Effector memory CD8-positive, alpha-beta T cell (primary cell): ENCODE data around the gene EPC1.
"Not testable (repeated sequence)": the region's sequence is repeated elsewhere in the genome, so short reads cannot be mapped to it uniquely, and the experiment has no call there.

ENCODE experiments used
- ATAC-seq: fragments of 150-1000 bp; cut with Tn5 transposase; replicated peaks from 2 replicates; pipeline ENCODE4 v1.10.0; 2021; ENCODE audit warnings: mild to moderate bottlenecking, moderate library complexity
- DNase-seq, 3 experiments: peaks; one replicate each; pipeline ENCODE4 v3.0.0; 2021
- H3K27ac Mint-ChIP-seq, 2 donors: one replicate each; pipeline ENCODE4 v1.8.0; 2022; ENCODE audit warnings: mild to moderate bottlenecking in 2 of 2, mixed read lengths in 2 of 2, moderate library complexity in 2 of 2
- H3K27me3 Mint-ChIP-seq, 2 donors: one replicate each; pipeline ENCODE4 v1.8.0; 2022; ENCODE audit warnings: mixed read lengths in 2 of 2
- H3K36me3 Mint-ChIP-seq: one replicate; pipeline ENCODE4 v1.8.0; 2022; ENCODE audit warnings: mild to moderate bottlenecking, moderate library complexity, mixed read lengths; ENCODE audit not compliant: insufficient read depth
- H3K4me1 Mint-ChIP-seq, 2 donors: one replicate each; pipeline ENCODE4 v1.8.0; 2022; ENCODE audit warnings: low read depth in 2 of 2, mixed read lengths in 2 of 2
- H3K4me3 Mint-ChIP-seq, 2 donors: one replicate each; pipeline ENCODE4 v1.8.0; 2022; ENCODE audit warnings: mild to moderate bottlenecking in 2 of 2, mixed read lengths in 2 of 2, moderate library complexity in 2 of 2
- H3K9me3 Mint-ChIP-seq, 2 donors: one replicate each; pipeline ENCODE4 v1.8.0; 2022; ENCODE audit warnings: mixed read lengths in 2 of 2

Gene EPC1

DNA sequence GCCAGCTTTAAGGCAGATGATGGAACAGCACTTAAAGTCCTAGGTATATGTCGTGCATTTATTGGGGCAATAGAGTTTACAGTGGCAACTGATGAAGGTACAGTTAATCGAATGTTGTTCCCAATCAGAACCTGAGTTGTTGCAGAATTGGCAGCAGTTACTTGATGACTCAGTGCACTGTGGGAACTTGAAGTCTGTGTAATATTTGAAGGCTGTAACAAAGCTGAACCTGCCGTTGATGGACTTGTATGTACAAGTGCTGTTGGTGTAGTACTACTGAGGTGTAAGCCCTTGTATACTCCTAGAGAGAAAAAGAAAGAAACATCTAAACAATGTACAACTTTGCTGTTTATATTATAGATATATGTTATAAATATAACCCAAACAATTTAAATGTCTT lies 75.3 kb downstream of the EPC1 start:
- Mint-ChIP-seq H3K36me3 (peaks cover 89% of the 10 kb centered on the region), H3K4me1 (peaks cover 0 to 2% of the 10 kb centered on the region in 2 donors), H3K27me3 (no peaks in the 10 kb centered on the region), H3K9me3 (no peaks in the 10 kb centered on the region), H3K4me3 (no peak overlapping the region), H3K27ac (no peak overlapping the region)
- DNase-seq (no peak), ATAC-seq (no peak)

GRCh38 chr10:32269343-32270100 lies 77.4 kb downstream of the EPC1 start:
- peaks cover 72% of the 10 kb centered on the region for H3K36me3 Mint-ChIP-seq
- DNase-seq (no peak), ATAC-seq (no peak)
- peaks cover 0 to 2% of the 10 kb centered on the region in 2 donors for H3K4me1 Mint-ChIP-seq
- H3K9me3 Mint-ChIP-seq = no peaks in the 10 kb centered on the region
- peak overlapping the region in 1 of 2 donors; percentile 71 for H3K27ac Mint-ChIP-seq
- H3K4me3 Mint-ChIP-seq = no peak overlapping the region
- H3K27me3 Mint-ChIP-seq = no peaks in the 10 kb centered on the region

DNA sequence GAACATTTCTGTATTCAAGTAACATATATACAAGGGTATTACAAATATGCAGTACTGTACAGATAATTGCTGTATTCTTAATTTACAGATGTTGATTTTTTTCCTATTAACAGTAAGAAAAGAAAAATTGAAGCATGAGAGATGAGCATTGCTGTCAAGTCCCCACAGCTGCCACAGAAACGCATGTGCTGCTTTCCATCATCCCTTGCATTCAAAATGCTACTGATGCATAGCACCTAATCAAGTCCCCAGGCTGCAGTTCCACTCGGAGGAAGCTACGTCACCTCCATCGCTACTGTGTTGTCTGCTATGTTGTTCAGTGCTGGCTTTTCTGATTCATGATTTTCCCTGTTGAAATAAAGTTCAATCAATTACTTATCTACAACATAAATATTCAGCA lies 78.2 kb downstream of the EPC1 start:
- no peaks in the 10 kb centered on the region for H3K27me3 Mint-ChIP-seq
- peaks cover 67% of the 10 kb centered on the region for H3K36me3 Mint-ChIP-seq
- H3K27ac Mint-ChIP-seq = no peak overlapping the region
- no peak for DNase-seq
- H3K4me1 Mint-ChIP-seq = peaks cover 0 to 2% of the 10 kb centered on the region in 2 donors
- no peak for ATAC-seq
- H3K9me3 Mint-ChIP-seq = no peaks in the 10 kb centered on the region
- H3K4me3 Mint-ChIP-seq = no peak overlapping the region

DNA sequence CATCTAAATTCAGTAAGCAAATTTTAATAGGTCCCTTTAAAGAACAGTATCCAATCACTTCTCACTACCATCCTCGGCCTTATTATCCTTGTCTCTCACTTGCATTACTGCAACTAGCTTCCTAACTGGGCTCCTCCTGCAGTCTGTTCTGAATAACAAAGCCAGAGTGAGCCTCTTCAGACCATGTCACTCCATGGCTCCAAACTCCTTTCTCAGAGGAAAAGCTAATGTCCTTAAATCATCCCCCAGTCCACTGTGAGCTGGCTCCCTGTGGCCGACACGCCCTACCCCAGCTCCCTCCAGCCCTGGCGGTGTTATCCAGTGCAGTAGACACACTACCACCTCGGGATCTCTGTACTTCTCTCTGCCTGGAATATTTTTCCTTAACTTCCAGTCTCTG lies 80.0 kb downstream of the EPC1 start:
- H3K27ac Mint-ChIP-seq = peak overlapping the region in 1 of 2 donors; percentile 53
- ATAC-seq (no peak), DNase-seq (no peak)
- peaks cover 2 to 4% of the 10 kb centered on the region in 2 donors for H3K4me1 Mint-ChIP-seq
- no peaks in the 10 kb centered on the region for H3K27me3 Mint-ChIP-seq
- peaks cover 50% of the 10 kb centered on the region for H3K36me3 Mint-ChIP-seq
- no peak overlapping the region for H3K4me3 Mint-ChIP-seq
- no peaks in the 10 kb centered on the region for H3K9me3 Mint-ChIP-seq

DNA sequence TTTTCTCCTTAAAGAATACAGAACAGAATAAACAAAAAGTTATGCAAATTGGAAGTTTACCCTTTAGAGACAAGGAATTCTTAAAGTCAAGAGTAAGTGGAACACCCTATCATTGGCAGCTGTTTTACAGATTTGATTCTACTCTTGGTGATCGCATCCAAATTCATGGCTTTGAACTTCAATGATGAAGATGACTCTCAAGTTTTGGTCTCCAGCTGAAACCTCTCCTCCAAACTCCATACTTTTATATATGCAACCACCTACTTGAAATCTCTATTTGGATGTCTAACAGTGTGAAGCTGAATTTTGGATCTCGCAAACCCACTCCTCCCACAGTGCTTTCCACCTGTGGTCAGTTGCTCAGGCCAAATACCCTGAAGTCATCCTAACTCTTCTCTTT lies 80.4 kb downstream of the EPC1 start:
- DNase-seq (no peak), ATAC-seq (no peak)
- Mint-ChIP-seq H3K4me3 (no peak overlapping the region), H3K27me3 (no peaks in the 10 kb centered on the region), H3K9me3 (no peaks in the 10 kb centered on the region), H3K36me3 (peaks cover 46% of the 10 kb centered on the region), H3K27ac (peak overlapping the region in 1 of 2 donors; percentile 53), H3K4me1 (peaks cover 2 to 4% of the 10 kb centered on the region in 2 donors)

GRCh38 chr10:32265756-32266155 lies 81.2 kb downstream of the EPC1 start:
- ATAC-seq (no peak), DNase-seq (no peak)
- no peaks in the 10 kb centered on the region for H3K9me3 Mint-ChIP-seq
- H3K4me1 Mint-ChIP-seq = peaks cover 2 to 4% of the 10 kb centered on the region in 2 donors
- no peaks in the 10 kb centered on the region for H3K27me3 Mint-ChIP-seq
- H3K36me3 Mint-ChIP-seq = peaks cover 40% of the 10 kb centered on the region
- H3K27ac Mint-ChIP-seq = peak overlapping the region in 1 of 2 donors; percentile 38
- no peak overlapping the region for H3K4me3 Mint-ChIP-seq

DNA sequence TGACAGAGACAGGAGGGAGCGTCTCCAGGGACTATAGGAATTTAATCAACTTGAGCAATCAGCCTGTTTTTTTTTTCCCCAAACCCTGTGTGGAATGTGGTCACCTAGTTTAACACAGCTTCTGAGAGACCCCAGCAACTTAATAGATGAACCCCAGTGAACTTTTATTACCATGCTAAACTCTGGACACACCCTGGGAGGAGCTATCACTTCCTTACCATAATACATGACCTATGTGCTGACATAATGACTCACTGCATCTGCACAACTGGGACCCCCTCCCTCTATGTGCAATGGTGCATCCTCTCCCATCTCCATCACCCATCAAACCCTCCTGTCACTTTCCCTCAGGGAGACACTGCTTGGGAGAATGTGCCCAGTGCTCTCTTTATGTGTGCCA lies 83.7 kb downstream of the EPC1 start:
- Mint-ChIP-seq H3K9me3 (no peaks in the 10 kb centered on the region), H3K27ac (peak overlapping the region in 1 of 2 donors; percentile 3), H3K4me1 (peaks cover 0 to 4% of the 10 kb centered on the region in 2 donors), H3K36me3 (peaks cover 21% of the 10 kb centered on the region), H3K27me3 (no peaks in the 10 kb centered on the region), H3K4me3 (no peak overlapping the region)
- ATAC-seq (no peak), DNase-seq (no peak)

DNA sequence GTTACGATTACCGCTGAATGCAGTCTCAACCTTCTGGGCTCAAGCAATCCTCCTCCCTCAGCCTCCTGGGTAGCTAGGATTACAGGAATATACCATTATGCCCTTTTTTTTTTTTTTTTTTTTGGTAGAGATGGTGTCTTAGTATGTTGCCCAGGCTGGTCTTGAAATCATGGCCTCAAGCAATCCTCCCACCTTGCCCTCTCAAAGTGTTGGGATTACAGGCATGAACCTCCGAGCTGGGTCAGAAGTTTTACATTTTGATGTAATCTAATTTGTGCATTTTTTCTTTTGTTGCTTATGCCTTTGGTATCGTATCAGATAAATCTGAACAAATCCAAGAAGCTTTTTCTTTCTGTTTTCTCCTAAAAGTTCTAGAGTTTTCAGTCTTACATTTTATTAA lies 87.4 kb downstream of the EPC1 start:
- H3K4me3 Mint-ChIP-seq = no peak overlapping the region
- ATAC-seq (no peak), DNase-seq (no peak)
- H3K27me3 Mint-ChIP-seq = no peaks in the 10 kb centered on the region
- peaks cover 2 to 9% of the 10 kb centered on the region in 2 donors for H3K4me1 Mint-ChIP-seq
- no peak overlapping the region for H3K27ac Mint-ChIP-seq
- no peaks in the 10 kb centered on the region for H3K9me3 Mint-ChIP-seq
- peaks cover 7% of the 10 kb centered on the region for H3K36me3 Mint-ChIP-seq

GRCh38 chr10:32256613-32257437 lies 90.1 kb downstream of the EPC1 start:
- H3K27me3 Mint-ChIP-seq = no peaks in the 10 kb centered on the region
- peaks cover 4 to 9% of the 10 kb centered on the region in 2 donors for H3K4me1 Mint-ChIP-seq
- H3K36me3 Mint-ChIP-seq = peaks cover 7% of the 10 kb centered on the region
- no peaks in the 10 kb centered on the region for H3K9me3 Mint-ChIP-seq
- DNase-seq (peak; percentile 61 to 70 (median 68)), ATAC-seq (peak; percentile 88)
- H3K4me3 Mint-ChIP-seq = no peak overlapping the region
- peak overlapping the region in 1 of 2 donors; percentile 4 for H3K27ac Mint-ChIP-seq

- Mint-ChIP-seq H3K4me1 (peaks cover 7 to 9% of the 10 kb centered on the region in 2 donors), H3K27ac (no peak overlapping the region), H3K36me3 (peaks cover 4% of the 10 kb centered on the region), H3K27me3 (no peaks in the 10 kb centered on the region), H3K4me3 (no peak overlapping the region), H3K9me3 (no peaks in the 10 kb centered on the region)
- ATAC-seq (no peak), DNase-seq (no peak)
Observed at GRCh38 chr10:32253821-32254220, 93.1 kb downstream of the EPC1 start.

DNA sequence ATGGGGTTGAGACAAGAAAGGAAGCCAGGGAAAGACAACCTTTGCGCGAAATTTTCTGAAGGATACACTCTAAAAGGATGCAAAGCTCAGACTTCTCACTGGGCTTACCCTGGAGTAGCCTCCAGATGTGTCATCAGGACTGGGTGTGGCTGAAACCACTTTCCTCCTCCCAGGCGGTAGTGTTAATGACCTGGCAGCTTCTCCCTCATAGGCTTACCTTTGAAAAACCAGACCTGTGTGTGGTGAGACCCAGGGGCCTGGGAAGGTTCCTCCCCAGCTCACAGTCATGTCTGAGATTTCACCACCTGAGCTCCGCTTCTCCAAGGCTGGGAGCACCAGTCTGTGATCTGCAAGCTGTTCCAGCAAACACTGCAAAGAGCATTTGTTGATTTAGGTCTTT lies 93.7 kb downstream of the EPC1 start:
- H3K27ac Mint-ChIP-seq = no peak overlapping the region
- peaks cover 7 to 9% of the 10 kb centered on the region in 2 donors for H3K4me1 Mint-ChIP-seq
- DNase-seq = no peak
- ATAC-seq = no peak
- peaks cover 4% of the 10 kb centered on the region for H3K36me3 Mint-ChIP-seq
- H3K4me3 Mint-ChIP-seq = no peak overlapping the region
- no peaks in the 10 kb centered on the region for H3K9me3 Mint-ChIP-seq
- no peaks in the 10 kb centered on the region for H3K27me3 Mint-ChIP-seq

GRCh38 chr10:32250489-32250888 lies 96.5 kb downstream of the EPC1 start:
- not testable (repeated sequence) for DNase-seq, H3K36me3 Mint-ChIP-seq, H3K4me3 Mint-ChIP-seq, H3K4me1 Mint-ChIP-seq, H3K9me3 Mint-ChIP-seq
- Mint-ChIP-seq H3K27me3 (peaks cover 9 to 10% of the 10 kb centered on the region in 2 donors), H3K27ac (peak overlapping the region in 1 of 2 donors; percentile 7)
- ATAC-seq = peak; percentile 84

- Mint-ChIP-seq H3K4me1 (peaks cover 0 to 3% of the 10 kb centered on the region in 2 donors), H3K36me3 (peaks cover 4% of the 10 kb centered on the region), H3K27me3 (peaks cover 9 to 10% of the 10 kb centered on the region in 2 donors), H3K4me3 (no peak overlapping the region), H3K27ac (no peak overlapping the region), H3K9me3 (no peaks in the 10 kb centered on the region)
- DNase-seq = no peak
- no peak for ATAC-seq
Observed at GRCh38 chr10:32246685-32247084, 100.3 kb downstream of the EPC1 start.

GRCh38 chr10:32245760-32246159 lies 101.2 kb downstream of the EPC1 start:
- no peak overlapping the region for H3K4me3 Mint-ChIP-seq

More at GRCh38 chr10:32245760-32246159, 101.2 kb downstream of the EPC1 start:
- no peak for ATAC-seq
- no peak overlapping the region for H3K27ac Mint-ChIP-seq
- H3K4me1 Mint-ChIP-seq = peaks cover 0 to 3% of the 10 kb centered on the region in 2 donors
- H3K36me3 Mint-ChIP-seq = peaks cover 4% of the 10 kb centered on the region
- DNase-seq = no peak
- H3K27me3 Mint-ChIP-seq = peaks cover 9 to 10% of the 10 kb centered on the region in 2 donors
- H3K9me3 Mint-ChIP-seq = no peaks in the 10 kb centered on the region
